ENCODE measurements around the gene RREB1. TPM values are rescaled to one million over a fixed set of nuclear protein-coding genes. Genes with fewer than 3 reads are reported as not detected.

Gene RREB1, protein sequence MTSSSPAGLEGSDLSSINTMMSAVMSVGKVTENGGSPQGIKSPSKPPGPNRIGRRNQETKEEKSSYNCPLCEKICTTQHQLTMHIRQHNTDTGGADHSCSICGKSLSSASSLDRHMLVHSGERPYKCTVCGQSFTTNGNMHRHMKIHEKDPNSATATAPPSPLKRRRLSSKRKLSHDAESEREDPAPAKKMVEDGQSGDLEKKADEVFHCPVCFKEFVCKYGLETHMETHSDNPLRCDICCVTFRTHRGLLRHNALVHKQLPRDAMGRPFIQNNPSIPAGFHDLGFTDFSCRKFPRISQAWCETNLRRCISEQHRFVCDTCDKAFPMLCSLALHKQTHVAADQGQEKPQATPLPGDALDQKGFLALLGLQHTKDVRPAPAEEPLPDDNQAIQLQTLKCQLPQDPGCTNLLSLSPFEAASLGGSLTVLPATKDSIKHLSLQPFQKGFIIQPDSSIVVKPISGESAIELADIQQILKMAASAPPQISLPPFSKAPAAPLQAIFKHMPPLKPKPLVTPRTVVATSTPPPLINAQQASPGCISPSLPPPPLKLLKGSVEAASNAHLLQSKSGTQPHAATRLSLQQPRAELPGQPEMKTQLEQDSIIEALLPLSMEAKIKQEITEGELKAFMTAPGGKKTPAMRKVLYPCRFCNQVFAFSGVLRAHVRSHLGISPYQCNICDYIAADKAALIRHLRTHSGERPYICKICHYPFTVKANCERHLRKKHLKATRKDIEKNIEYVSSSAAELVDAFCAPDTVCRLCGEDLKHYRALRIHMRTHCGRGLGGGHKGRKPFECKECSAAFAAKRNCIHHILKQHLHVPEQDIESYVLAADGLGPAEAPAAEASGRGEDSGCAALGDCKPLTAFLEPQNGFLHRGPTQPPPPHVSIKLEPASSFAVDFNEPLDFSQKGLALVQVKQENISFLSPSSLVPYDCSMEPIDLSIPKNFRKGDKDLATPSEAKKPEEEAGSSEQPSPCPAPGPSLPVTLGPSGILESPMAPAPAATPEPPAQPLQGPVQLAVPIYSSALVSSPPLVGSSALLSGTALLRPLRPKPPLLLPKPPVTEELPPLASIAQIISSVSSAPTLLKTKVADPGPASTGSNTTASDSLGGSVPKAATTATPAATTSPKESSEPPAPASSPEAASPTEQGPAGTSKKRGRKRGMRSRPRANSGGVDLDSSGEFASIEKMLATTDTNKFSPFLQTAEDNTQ (N-terminal part only)
- 10 to 100 TPM; 17.5 to 23.5 (median 20.1) TPM for total RNA-seq (2021; fragmentation: NEBNext Ultra II Directional; extraction: Animal tissue kit (Norgen Biotek cat#: 25700))
- long read RNA-seq, partial matches to known transcripts: 9 of 10 reads
- long read RNA-seq, other reads (novel, unspliced or antisense): 1 of 10 reads

DNA sequence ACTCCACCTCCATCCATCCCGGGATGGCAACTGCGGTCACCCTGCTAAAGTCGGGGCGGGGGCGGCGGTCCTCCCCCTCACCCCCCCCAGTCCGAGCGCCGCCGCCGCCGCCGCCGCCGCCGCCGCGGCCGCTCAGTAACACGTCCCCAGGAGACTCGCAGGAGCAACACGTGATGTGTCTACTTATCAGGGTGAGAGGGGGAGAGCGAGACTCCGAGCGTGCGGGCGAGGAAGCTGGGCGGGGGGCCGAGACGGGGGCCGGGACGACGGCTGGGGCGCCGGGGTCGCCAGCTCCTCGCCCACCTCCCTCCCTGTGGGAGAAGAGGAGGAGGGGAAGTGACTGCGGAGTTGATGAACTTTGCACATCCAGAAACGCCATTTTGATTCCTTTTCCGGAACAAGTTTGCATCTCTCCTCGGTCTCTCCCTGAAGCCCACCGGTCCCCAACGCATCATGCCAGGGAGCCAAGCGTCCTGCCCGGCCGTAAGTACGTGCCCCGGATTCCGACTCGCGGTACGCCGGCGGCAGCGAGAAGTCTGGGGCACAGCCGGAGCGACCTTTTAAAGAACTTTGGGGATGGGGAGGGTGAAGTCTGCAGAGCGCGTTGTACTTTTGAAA is at the start of gene RREB1:
TSS of gene RREB1 (plus strand) at position 384 of the 618 bp plus-strand sequence. CDS start 73,951 bp downstream, outside the sequence.
- peak within 1 kb of the TSS; percentile 95 for H3K4me3 Mint-ChIP-seq
- no peaks in the 10 kb centered on the region; the same call in 1 of the 2 replicates for H3K36me3 Mint-ChIP-seq (ENCODE audit: low read depth)
- H3K4me1 Mint-ChIP-seq (ENCODE audit: low read depth): peaks cover 44% of the 10 kb centered on the region
- TF ChIP-seq, protein P1, sequence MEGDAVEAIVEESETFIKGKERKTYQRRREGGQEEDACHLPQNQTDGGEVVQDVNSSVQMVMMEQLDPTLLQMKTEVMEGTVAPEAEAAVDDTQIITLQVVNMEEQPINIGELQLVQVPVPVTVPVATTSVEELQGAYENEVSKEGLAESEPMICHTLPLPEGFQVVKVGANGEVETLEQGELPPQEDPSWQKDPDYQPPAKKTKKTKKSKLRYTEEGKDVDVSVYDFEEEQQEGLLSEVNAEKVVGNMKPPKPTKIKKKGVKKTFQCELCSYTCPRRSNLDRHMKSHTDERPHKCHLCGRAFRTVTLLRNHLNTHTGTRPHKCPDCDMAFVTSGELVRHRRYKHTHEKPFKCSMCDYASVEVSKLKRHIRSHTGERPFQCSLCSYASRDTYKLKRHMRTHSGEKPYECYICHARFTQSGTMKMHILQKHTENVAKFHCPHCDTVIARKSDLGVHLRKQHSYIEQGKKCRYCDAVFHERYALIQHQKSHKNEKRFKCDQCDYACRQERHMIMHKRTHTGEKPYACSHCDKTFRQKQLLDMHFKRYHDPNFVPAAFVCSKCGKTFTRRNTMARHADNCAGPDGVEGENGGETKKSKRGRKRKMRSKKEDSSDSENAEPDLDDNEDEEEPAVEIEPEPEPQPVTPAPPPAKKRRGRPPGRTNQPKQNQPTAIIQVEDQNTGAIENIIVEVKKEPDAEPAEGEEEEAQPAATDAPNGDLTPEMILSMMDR (IDR thresholded peaks at IDR 0.05): no peak
- H3K9me3 Mint-ChIP-seq: no peaks in the 10 kb centered on the region
- H3K27ac Mint-ChIP-seq: peak within 1 kb of the TSS; percentile 96
- peak; percentile 51 for DNase-seq
- no peaks in the 10 kb centered on the region; the same call in 1 of the 2 replicates for H3K27me3 Mint-ChIP-seq (ENCODE audit: insufficient read depth)

- H3K9me3 Mint-ChIP-seq: no peaks in the 10 kb centered on the region
- TF ChIP-seq, protein P1 (IDR thresholded peaks at IDR 0.05): no peak
- no peaks in the 10 kb centered on the region for H3K27me3 Mint-ChIP-seq (ENCODE audit: insufficient read depth)
- H3K4me1 Mint-ChIP-seq (ENCODE audit: low read depth): peaks cover 27% of the 10 kb centered on the region
- peak overlapping the region; percentile 38 for H3K4me3 Mint-ChIP-seq
- DNase-seq: peak; percentile 96
- H3K27ac Mint-ChIP-seq: peak overlapping the region; percentile 74; the same call in 1 of the 2 replicates
- no peaks in the 10 kb centered on the region for H3K36me3 Mint-ChIP-seq (ENCODE audit: low read depth)
Observed at GRCh38 chr6:7058250-7058923, 49.4 kb upstream of the RREB1 start.

DNA sequence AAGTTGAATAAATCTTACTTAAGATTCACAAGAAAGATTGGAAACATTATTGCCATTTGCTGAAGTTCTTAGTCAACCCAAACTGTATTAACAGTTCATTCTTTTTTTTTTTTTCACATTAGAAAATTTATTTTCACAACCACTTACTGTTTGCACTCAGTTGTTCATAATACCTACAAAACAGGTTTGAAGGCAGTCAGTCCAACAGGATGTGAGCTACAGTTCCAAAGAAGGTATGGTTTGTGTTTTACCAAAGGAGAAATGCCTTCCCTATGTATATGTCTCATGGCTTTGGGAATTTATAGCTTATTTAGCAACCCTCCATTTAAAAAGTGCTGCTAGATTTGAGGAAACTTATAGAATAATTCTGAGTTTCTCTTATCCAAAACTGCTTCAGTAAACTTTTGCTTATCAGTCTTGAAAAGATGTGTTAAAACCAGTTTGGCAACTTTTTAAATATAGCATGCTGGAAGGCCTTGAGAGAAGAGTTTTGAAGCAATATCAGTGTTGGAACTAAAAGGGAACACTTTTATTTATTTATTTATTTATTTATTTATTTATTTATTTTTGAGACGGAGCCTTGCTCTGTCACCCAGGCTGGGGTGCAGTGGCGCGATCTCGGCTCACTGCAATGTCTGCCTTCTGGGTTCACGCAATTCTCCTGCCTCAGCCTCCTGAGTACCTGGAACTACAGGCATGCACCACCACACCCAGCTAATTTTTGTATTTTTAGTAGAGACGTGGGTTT is 46.8 kb upstream of the RREB1 start:
- H3K4me3 Mint-ChIP-seq: no peak overlapping the region
- H3K4me1 Mint-ChIP-seq (ENCODE audit: low read depth): peaks cover 27% of the 10 kb centered on the region
- no peak for DNase-seq
- H3K9me3 Mint-ChIP-seq: no peaks in the 10 kb centered on the region
- H3K27me3 Mint-ChIP-seq (ENCODE audit: insufficient read depth): no peaks in the 10 kb centered on the region
- TF ChIP-seq, protein P1 (IDR thresholded peaks at IDR 0.05): no peak
- H3K36me3 Mint-ChIP-seq (ENCODE audit: low read depth): no peaks in the 10 kb centered on the region
- H3K27ac Mint-ChIP-seq: no peak overlapping the region

DNA sequence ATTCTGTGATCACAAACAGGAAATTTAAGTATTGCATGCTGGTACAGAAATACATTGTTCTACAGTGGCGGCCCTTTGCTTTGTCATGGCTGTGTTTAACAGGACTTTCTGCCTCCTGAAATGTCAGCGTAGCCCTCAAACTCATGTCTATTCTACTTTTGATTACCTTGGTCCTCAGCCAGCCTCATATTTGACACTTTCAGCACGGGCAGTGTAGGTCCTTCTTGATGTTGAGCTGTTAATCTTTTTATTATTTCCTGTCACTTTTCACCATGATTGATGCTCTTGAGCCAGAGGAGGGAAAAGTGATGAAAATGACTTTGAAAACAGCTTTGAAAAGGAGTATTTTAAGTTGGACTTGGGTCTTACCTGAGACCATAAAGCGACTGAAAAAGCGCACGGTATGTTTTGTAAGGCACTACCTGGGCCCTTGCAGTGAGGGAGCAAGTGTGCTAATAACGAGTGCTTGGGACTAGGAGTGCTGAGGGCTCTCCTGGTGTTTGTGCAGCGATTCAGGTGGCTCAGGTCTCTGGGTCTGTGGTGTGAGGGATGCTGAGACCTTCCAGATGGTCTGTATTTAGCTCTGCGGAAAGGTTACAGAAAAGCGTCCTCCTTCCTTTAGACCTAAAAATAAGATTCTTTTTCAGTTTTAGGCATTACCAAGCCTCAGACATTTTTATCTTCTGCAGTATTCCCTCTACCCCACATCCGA is 45.2 kb upstream of the RREB1 start:
- no peak overlapping the region for H3K4me3 Mint-ChIP-seq
- no peak overlapping the region for H3K27ac Mint-ChIP-seq
- H3K36me3 Mint-ChIP-seq (ENCODE audit: low read depth): no peaks in the 10 kb centered on the region
- peaks cover 16% of the 10 kb centered on the region for H3K4me1 Mint-ChIP-seq (ENCODE audit: low read depth)
- no peaks in the 10 kb centered on the region for H3K9me3 Mint-ChIP-seq
- no peak for DNase-seq
- no peaks in the 10 kb centered on the region for H3K27me3 Mint-ChIP-seq (ENCODE audit: insufficient read depth)
- TF ChIP-seq, protein P1 (IDR thresholded peaks at IDR 0.05): no peak
